ENCODE measurements around the gene DEFB123.

DNA sequence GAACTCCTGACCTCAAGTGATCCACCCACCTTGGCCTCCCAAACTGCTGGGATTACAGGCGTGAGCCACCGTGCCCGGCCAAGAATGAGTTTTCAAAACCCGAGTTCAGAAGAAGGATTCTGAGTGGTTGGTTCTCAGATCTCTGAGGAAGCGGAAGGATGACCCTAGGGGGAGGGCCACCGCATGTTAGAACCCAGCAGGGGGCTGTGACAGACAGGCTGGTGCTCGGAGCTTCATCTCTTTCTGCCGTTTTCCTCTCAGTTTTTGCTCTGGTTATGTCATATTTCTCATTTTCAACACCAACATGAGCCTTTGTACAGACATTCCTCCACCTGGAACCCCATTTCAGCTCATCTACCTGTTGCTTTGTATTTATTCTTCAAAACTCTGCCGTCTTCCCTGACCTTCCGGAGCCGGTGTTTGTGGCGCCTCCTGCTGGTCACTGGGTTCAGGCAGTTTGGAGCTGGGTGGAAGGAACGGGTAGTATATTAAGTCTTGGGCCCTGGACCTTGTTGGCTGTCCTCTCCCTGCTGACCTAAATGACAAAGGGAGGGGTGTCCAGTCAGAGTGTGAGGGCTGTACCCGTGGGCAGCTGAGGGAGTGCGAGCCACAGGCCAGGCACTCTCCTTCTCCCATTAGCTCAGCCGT is at the start of gene DEFB123:
- TF ChIP-seq, protein P1, sequence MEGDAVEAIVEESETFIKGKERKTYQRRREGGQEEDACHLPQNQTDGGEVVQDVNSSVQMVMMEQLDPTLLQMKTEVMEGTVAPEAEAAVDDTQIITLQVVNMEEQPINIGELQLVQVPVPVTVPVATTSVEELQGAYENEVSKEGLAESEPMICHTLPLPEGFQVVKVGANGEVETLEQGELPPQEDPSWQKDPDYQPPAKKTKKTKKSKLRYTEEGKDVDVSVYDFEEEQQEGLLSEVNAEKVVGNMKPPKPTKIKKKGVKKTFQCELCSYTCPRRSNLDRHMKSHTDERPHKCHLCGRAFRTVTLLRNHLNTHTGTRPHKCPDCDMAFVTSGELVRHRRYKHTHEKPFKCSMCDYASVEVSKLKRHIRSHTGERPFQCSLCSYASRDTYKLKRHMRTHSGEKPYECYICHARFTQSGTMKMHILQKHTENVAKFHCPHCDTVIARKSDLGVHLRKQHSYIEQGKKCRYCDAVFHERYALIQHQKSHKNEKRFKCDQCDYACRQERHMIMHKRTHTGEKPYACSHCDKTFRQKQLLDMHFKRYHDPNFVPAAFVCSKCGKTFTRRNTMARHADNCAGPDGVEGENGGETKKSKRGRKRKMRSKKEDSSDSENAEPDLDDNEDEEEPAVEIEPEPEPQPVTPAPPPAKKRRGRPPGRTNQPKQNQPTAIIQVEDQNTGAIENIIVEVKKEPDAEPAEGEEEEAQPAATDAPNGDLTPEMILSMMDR (conservative IDR thresholded peaks at IDR 0.05): no peak; the same call in 1 of the 2 replicates
- TF ChIP-seq EZH2 (IDR thresholded peaks at IDR 0.05; ENCODE audit: low read depth): no peak
